AG09309 (cell line): ENCODE results near the gene SQSTM1.

Experiments used
- DNase-seq: peaks from one replicate; pipeline ENCODE4 v3.0.0-alpha.2; 2010; ENCODE audit warnings: low read depth
- H3K4me3 ChIP-seq: 2 replicates; pipeline ENCODE4 v1.5.1; 2011; ENCODE audit warnings: mild to moderate bottlenecking, low read depth, low read length, moderate library complexity; ENCODE audit not compliant: control insufficient read depth
- TF ChIP-seq, protein P1 (sequence below): IDR thresholded peaks from 2 replicates; pipeline ENCODE4 v1.5.1; 2011; ENCODE audit warnings: mild to moderate bottlenecking, low read depth, low read length, inconsistent platforms; ENCODE audit not compliant: insufficient read depth, control insufficient read depth; ENCODE audit errors: missing control alignments

Gene SQSTM1

DNA sequence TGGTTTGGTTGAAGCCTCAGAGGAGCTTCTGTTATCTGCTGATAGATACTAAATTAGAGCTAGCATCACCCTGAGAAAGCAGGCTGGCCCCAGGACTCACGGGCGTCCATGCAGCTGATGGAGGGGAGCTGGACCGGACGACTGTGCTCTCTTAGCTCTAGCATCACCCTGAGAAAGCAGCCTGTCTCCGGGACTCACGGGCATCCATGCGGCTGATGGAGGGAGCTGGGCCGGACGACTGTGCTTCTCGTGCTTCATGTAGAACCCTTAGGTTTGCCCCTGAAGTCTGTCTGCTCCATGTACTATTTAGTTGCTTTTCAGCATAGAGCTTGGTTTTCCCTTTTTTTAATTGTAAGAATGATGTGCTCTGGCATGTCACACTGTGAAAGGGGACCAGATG lies 43.2 kb upstream of the SQSTM1 start:
- TF ChIP-seq, protein P1, sequence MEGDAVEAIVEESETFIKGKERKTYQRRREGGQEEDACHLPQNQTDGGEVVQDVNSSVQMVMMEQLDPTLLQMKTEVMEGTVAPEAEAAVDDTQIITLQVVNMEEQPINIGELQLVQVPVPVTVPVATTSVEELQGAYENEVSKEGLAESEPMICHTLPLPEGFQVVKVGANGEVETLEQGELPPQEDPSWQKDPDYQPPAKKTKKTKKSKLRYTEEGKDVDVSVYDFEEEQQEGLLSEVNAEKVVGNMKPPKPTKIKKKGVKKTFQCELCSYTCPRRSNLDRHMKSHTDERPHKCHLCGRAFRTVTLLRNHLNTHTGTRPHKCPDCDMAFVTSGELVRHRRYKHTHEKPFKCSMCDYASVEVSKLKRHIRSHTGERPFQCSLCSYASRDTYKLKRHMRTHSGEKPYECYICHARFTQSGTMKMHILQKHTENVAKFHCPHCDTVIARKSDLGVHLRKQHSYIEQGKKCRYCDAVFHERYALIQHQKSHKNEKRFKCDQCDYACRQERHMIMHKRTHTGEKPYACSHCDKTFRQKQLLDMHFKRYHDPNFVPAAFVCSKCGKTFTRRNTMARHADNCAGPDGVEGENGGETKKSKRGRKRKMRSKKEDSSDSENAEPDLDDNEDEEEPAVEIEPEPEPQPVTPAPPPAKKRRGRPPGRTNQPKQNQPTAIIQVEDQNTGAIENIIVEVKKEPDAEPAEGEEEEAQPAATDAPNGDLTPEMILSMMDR, result no peak
- DNase-seq, result no peak
- H3K4me3 ChIP-seq, result no peak overlapping the region

DNA sequence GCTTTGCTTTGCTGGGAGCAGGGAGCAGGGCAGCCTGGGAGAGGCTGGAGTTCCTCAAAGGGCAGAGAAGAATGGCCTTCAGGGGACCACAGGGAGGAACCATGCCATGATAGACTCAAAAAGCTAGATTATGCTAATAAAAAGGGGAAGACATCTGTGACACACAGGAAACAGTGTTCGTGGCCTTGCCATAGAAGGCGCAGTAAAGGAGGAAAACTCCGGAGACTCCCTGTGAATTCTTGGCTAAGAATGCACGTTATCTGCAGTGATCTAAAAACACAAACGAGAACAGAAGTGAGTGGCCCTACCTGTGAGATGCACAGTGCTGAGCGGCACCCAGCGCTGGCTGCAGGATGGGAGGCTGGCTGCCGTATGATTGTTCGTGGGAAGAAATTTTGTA lies 42.8 kb upstream of the SQSTM1 start:
- DNase-seq, result no peak
- H3K4me3 ChIP-seq, result no peak overlapping the region
- TF ChIP-seq, protein P1, result no peak

DNA sequence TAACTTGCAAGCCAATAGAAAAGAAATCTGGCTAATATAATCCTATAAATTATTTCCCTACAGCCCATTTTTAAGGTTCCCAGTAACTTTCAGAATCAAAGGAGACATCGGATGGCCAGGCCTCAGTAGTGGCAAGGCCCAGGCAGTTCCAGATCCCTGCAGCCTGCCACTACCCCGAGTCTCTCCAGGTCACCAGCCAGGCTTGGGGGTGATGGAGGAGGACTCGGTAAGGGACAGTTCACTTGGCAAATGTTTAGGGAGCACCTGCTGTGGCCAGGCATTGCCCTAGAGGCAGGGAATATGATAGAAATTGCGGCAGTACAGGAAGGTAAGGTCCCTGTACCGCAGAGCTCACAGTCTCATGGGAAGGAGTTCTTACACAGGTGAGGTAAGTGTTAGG lies 42.1 kb upstream of the SQSTM1 start:
- no peak overlapping the region for H3K4me3 ChIP-seq
- TF ChIP-seq, protein P1, result no peak
- DNase-seq, result no peak

DNA sequence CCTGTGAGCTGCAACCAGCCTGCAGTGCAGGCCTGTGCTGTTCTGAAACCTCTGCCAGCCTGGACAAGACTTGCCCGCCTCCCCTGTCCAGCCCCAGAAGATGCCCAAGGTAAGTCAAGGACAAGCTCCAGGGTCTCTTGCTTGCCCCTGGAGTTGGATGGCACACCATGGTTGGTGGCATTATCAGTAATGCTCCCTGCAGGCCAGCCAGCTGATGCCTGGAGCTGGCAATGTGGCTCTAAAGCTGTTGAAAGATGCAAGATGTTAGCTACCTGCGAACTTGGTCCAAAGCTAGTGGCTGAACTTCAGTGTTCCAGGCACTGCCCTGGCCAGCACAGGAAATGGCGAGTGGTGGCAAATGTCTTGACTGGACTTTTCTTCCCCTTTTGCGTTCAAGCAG lies 40.9 kb upstream of the SQSTM1 start:
- H3K4me3 ChIP-seq, result no peak overlapping the region
- no peak for DNase-seq
- TF ChIP-seq, protein P1, result no peak

DNA sequence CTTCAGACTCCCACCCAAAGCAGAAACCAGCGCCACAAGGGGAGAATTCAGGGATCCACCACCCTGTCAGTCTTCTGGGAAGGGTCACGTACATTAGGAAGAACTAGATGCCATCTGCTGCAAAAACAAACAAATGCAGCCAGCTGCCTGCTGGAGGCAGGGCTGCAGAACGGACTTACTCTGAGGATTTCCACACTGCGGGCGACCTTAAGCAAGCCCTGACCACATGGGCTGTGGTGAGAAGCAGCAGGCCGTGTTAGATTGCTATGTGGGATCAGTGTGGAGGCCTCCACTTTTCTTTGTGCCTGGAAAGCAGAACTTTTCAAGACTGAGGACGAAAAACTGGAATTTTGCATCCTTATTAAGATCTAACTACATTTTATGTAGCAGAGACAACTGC lies 40.3 kb upstream of the SQSTM1 start:
- no peak for DNase-seq
- no peak overlapping the region for H3K4me3 ChIP-seq
- TF ChIP-seq, protein P1, result no peak

DNA sequence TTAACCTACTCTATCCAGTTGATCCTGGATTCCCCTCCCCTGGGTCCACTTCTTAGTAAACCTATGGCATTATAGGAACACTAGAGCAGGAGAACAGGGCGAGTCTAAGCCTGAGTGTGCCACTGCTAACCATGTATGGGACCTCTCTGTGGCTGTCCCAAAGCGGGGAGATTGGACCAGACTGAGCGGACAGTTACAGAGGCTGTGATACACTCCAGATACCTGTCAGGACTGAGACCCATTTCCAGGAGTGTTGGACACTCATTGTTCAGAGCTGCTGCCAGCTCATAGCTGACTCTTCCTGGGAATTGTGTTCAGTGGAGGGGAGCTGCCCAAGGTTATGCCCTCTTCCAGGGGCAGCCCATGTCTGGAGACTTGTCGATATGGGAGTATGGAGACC lies 38.9 kb upstream of the SQSTM1 start:
- TF ChIP-seq, protein P1, result no peak

DNA sequence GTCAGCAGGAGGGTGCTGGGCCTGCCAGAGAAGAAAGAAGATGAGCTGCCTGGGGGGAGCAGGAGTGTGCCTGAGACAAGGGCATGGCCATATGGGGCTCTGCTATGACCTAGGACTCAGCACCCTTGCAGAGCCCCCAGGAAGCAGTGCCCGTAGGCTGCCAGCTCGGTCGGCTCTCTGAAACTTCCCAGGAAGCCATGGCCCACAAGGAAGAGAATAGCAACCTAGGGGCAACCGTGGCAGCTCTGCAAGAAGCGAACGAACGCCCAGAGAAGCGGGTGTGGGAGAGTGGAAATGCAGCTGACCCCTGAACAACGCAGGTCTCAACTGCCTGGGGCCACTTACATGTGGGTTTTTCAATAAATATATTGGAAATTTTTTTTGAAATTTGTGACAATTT lies 37.6 kb upstream of the SQSTM1 start:
- TF ChIP-seq, protein P1, result no peak
- H3K4me3 ChIP-seq, result no peak overlapping the region
- DNase-seq, result no peak

More for the DNA sequence above, 38.9 kb upstream of the SQSTM1 start:
- no peak for DNase-seq
- H3K4me3 ChIP-seq, result no peak overlapping the region
